ENCODE measurements around the gene GIMAP8.

- TF ChIP-seq POLR2A (IDR thresholded peaks at IDR 0.05) = no peak
- no peak for TF ChIP-seq CTCF (IDR thresholded peaks at IDR 0.05)
- no peak for TF ChIP-seq POLR2AphosphoS5 (IDR thresholded peaks at IDR 0.05)
Measured at GRCh38 chr7:150420242-150420641, 30.2 kb upstream of the GIMAP8 start.
